Islet of Langerhans (tissue), 1 donor: ENCODE results near the gene TIAM1.

Experiments used
- FAIRE-seq: peaks from one replicate; lab custom pipeline; 2011; peaks lifted over from hg19 to GRCh38; lab: Jason Lieb, UNC

TIAM1 gene

DNA sequence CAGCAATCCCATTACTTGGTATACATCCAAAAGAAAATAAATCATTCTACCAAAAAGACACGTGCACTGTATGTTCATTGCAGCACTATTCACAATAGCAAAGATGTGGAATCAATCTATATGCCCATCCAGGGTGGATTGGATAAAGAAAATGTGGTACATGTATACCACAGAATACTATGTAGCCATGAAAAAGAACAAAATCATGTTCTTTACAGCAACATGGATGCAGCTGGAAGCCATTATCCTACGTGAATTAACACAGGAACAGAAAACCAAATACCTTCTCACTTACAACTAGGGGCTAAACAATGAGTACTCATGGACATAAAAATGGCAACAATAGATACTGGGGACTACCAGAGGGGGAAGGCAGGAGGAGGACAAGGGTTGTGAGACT lies 147.3 kb downstream of the TIAM1 start:
- no peak for FAIRE-seq

DNA sequence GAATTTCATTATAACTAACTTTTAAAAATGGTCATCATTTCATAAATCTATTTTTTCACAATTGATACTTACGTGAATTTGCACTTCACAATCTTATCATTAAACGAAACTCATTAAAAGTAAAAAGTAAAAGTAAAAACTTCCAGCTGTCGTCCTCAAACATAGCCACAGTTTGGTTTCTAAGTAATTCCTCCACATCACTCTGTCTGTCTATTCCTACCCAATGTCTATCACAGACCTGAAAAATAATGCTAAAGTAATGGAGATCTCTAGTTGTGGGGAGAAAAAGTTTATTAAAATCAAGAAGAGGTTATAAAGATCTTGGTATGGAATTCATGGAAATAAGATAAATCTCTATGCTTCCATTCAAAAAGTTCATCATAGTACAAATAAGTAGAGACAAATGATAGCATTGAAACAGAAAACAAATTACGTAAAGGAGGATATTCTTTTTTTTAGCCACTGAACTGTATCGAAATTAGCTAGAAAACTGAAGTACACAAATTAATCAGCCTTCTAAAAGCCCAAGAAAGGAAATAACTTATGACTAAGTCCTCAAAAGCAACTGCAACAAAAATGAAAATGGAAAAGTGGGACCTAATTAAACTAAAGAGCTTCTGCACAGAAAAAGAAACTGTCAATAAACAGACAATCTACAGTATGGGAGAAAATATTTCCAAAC lies 148.6 kb downstream of the TIAM1 start:
- no peak for FAIRE-seq

DNA sequence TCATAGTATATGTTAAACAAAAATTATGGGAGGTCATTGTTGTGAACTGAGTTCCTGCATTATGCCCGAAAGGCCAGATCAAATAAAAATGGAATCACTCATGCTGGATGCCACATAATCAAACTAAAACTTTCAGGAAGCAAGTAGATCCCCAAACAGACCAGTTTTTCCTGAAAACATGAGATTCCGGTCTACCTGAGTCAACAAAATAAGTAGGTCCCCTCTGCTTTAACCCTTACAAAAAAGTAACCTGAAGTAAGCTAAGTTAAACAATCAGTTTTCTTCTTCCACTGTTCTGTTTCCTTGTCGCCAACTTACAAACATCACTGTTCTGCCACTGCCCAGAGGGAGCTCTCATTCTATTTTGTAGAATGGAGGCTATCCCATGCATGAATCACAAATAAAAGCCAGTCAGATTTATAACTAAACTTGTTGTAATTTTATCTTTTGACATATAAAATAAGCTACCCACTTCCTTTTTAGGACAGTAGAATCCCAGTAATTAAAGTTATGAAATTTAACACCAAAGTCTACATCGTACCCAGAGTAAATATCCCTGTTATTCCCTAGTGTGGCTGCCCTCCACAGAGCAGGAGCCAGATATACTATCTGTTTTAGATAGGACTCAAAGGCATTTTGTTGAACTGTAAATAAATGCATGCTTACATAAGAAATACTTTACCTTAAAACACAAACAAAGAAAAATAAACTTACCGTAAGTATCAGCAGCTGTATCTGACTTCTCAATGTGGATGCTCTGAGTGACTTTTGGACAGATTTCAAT lies 149.4 kb downstream of the TIAM1 start:
- FAIRE-seq, result no peak

DNA sequence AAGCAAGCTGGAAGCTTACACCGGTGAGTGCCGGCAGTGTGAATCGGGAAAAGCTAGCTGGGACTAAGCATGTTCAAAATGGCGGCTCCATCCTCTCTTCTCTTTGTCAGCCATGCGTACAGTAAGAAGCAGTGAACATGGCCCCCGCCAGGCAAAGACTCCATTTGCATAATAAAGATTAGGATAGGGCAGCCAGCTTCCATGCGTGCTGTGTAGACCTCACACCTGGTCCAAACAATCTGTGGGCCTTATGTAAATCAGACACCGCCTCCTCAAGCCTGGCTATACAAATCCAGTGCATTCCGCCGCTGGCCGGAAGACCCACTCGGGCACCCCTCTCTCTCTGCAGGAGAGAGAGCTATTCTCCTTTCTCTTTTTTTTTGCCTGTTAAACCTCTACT lies 150.3 kb downstream of the TIAM1 start:
- FAIRE-seq, result no peak

DNA sequence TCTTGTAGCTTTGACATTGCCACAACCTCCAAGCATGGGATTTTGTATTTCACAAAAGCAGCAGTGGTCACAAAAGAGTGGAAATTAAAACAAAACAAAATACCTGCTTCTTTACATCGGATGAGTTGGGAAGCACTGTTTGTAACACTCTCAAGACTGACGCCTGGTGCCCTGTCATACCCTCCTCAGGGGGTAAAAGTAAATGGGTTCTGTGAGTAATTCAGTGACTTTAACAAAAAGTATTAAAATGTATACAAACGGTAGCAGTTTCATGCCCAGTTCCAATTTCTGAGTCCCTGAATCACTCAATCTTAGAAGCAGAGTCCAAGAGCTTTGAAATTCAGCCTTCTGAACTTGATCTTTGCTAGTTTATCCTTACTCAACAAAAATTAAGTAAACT lies 152.5 kb downstream of the TIAM1 start:
- no peak for FAIRE-seq

DNA sequence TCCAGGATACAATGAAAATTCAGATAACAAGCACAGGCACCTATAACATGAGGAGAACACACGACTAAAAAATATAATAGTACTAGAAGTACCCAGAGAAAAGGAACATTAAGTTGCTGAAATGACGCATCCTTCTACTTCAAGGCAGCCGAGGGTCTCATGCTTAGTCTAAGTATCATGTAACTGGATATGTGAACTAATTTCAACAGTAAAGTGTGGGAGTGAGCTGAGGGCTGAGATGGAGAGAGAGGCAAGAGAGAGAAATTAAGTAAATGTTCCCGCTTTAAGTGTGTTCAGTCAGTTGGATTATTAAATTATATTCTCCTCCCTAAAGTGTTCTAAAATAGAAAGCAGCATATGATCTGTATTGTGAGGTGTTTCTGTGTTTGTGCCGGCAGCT lies 153.5 kb downstream of the TIAM1 start:
- no peak for FAIRE-seq

DNA sequence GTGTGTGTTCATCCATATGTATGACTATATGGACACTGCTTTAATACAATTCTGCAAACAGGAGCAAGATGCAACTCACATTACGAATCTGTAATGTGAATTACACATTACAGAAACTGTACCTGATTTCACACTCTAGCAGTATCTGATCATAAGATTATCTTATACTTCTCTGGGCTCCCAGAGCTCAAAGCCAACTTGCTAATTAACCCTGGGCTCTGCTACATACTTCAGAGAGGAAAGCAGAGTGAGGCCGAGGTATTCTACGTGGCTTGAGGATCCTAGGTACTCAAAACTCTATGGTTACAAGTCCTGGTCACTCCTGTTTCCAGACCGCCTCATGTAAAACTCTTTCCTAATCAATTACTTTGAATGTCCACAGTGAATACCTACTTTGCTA lies 156.6 kb downstream of the TIAM1 start:
- no peak for FAIRE-seq

DNA sequence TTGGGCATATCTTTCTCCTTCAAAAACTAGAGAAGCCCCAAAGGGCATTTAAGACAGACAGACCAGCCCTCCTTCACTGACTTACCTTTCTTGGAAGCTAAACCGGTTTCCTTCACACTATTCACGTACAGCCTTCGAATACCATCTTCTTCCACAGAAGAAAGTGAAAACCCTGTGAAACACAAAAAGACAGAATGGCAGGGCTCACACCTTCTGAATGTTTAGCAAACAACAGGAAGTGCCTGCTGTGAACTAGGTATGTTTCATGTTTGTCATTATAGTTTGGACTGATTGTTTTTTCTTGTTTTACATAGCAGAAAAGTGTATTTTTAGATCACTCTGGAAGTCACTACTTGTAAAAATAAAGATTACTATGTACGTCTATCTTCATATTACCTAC lies 157.1 kb downstream of the TIAM1 start:
- no peak for FAIRE-seq

DNA sequence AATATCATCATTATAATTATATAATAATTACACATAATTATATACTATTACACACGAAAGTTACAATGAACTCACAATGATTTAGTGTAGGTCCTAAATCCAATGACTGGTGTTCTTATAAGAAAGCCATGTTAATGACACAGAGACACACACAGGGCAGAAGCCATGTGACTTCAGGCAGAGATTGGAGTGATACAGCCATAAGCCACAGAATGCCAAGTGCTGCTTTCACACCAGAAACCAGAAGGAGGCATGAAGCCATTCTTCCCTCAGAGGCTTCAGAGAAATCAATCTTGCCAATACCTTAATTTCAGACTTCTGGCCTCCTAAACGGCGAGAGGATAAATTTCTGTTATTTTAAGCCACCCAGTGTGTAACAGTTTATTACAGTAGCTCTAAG lies 158.4 kb downstream of the TIAM1 start:
- no peak for FAIRE-seq

DNA sequence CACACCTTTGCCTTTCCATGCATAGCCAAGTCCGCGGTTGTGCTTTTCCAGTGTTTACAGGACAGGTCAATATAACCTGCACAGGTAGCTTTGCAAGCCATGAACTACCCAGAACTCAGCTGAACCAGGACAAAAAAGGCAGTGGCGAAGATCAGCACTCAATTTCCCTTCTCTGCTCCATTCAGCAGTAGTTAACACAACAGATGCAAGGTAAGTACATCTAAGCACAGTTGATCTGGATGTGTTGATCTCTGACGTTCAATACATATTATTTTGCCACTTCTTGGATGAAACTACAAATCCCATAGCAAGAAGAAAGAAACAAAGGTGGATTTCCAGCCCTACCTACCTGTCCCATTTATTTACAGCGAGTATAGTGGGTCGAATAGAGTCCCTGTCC lies 159.2 kb downstream of the TIAM1 start:
- FAIRE-seq, result no peak

DNA sequence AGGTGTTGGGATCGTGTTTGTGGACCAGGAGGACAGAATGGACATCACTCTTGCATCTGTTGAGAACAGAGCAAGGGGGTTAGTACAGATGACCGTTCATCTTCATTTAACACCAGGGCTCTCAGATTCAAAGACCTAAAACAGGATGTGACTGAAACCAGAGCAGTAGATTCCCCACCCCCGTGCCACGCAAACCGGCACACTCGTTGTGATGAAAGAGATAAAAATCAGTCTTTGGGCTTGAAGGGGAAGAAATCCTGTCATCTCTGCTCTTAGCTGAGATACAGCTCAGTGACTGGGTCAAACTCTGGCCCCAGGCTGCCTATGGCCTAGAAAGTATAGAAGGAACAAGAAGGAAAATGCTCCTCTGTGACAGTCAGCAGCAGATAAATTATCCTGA lies 159.6 kb downstream of the TIAM1 start:
- FAIRE-seq, result no peak

DNA sequence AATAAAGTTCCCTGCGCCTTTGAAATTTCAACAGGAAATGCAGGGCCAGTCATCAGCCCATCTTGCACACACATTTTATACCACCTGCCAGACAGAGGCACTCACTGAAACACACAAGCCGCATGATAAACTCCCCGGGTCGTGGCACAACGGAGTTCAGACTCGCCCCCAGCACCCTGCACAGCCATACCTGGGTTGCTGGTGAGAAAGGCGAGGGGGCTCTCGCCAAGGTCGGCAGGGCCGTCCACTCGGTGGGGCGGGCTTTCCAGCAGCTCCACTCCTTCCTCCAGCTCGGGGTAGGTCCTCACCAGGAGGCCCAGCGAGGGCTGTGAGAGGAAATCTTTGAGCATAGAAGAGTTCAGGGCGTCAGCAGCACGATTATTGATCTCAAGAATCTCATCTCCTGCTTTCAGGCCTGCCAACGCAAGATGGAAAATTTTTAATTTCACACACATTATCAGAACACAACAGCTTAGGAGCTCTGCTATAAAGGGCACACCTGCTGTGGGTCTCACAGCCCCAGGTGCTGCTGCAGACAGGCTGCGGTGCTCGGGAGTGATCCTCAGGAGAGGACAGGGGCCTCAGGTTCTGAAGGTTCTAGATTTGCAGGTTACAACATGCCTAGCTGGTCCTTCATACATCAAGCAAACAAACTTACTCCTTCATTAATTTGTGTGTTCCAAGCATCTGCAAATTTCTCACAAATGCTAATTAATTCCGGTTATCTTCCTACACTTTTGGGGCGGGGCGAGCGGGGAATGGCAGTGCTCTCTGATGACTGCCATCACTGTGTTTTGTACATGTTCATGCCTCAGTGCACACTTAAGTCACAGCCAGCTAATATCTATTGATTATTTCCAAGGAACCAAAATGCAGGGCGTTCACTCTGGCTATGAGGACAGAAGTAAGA lies 161.6 kb downstream of the TIAM1 start:
- no peak for FAIRE-seq

DNA sequence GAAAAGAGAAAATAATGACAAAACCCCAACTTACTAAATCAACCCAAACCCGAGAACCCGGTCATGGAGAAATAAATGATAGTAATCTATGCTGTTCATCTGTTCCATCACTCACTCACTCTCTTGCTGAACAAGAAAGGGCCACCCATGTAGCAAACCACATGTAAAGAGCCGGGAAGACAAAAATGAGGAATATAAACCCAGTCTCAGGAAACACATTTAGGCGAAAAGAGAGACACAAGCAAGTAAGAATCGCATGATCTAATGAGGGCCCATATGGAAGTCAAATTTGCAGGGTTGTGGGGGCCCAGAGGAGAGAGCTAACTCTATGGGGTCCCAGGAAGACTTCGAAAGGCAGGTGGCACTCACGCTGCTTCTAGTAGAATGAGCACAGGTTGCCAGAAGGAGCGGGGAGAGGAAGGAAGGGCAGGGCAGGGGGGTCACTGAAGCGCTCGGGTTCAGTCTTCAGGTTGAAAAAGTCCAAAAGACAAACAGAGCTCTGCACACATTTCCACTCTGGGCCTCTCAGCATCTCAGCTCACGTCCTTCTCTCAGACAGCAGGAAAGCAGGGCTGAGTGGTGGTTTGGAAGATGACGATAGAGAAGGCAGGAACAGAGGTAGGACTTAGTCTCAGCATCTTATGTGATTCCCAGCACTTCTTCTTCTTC lies 162.8 kb downstream of the TIAM1 start:
- no peak for FAIRE-seq

DNA sequence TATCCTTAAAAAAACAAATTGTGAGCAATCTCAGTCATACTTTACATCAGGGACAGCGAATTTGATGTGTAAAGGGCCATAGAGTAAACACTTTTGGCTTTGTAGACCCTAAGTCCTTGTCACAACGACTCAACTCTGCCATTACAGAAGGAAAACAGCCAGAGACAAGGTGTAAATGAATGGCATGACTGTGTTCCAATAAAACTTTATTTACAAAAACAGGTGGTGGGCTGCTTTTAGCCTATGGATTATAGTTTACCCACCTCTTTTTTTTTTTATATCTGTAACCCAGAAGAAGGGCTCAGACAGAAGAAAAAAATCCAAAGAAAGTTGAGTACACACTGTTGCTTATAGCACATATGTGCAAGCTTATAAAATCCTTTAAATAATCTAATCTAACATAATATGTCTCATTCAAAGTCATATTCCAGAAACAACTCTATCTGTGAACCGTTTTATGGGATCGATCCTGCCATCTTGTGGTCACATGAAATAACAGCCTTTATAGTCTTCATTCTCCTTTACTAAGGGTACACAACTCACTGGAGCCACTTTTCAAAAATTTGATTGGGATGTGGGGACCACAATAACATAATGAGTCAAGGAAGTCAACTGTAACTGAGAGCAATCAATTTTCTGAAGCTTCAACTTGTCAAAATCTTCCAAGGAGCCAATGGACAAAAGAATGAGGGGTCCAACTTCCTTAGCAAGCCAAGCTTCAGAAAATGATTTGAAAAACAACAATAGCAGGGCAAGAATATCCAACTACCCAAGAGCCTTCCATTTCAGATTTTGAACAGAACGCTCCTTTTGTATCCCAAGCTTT lies 163.6 kb downstream of the TIAM1 start:
- FAIRE-seq, result peak; percentile 98

DNA sequence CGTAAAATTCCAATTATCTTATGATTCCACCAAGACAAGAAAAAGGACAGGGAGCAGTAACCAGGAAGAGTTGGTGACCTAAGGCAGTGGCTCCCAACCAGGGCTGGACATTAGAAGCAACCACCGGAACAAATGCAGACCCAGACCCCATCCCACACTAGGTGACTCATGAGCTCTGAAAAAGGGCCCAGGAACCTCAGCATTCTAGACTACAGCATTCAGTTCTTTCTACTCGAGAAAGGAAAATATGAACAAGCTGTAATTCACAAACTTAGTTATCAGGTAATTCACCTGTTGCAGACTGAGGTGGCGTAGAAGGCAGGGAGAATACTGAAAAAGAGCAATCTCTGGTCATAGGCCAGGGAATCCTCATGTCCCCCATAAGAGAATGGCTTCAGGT lies 167.3 kb downstream of the TIAM1 start:
- FAIRE-seq, result no peak

DNA sequence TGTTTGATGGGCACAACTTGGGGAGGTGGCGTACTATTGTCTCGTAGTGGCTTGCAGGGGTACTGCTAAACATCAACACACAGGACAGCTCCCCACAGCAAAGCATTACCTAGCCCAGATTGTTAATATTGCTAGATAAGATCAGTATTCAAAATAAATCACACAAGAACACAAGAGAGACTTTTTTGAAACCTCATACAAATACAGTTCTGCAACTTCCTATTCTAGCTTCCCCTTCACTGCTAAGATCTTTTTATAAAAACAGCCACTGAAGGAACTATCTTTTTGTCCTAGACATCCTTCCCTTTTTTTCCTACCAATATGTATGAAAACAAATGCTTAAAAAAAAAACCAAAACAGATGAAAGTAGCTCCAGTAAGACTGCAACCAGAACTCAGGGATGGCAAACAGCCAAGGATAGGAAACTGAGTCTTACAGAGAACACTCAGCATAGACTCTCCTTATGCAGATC lies 167.9 kb downstream of the TIAM1 start:
- no peak for FAIRE-seq

DNA sequence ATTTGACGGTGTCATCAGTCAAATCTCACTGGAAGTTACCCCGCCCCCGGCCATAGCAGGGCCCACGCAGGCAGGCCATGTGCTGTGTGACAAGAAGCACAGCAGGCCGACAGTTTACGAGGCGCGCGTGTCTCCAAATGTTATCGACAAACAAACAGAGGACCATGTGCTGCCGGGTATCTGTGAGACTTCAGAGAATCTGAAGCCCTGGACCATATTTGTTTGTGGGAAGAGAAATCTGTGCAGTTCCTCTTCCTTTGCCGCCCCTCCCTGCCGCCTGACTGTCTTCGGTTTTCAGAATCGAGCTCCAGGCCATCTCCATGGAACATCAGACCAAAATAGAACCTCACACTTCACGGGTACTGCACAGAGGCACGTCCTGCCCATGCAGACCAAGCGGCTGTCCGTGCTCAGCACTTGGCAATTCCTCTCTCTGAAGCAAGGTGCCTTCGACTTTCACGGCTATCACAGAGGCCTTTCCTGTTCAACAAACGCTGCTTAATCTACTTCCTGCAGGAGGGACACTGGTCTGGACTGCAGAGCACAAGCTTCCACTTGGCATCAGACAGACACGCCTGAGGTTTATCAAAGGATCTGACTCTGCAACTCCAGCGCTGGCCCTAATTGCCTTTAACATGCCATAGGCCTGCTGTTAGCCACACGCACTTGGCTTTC lies 170.0 kb downstream of the TIAM1 start:
- no peak for FAIRE-seq

DNA sequence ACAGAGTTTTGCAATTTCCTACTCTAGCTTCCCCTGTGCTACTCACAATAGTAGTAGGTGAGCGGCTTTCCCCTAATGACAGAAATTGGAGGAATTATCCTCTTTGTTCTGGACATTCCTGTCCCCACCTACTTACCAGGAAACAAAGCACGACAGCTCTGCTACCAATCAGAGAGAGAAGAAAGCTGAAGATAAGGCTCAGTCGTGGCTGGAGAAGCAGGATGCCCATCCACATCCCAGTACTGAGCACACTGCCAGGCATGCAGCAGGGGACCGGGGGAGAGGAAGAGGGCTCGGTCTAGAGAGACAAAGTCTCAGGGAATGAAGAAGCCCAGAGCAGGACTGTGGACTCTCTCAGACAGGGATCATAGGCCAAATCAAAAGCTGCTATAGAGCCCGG lies 171.7 kb downstream of the TIAM1 start:
- no peak for FAIRE-seq

DNA sequence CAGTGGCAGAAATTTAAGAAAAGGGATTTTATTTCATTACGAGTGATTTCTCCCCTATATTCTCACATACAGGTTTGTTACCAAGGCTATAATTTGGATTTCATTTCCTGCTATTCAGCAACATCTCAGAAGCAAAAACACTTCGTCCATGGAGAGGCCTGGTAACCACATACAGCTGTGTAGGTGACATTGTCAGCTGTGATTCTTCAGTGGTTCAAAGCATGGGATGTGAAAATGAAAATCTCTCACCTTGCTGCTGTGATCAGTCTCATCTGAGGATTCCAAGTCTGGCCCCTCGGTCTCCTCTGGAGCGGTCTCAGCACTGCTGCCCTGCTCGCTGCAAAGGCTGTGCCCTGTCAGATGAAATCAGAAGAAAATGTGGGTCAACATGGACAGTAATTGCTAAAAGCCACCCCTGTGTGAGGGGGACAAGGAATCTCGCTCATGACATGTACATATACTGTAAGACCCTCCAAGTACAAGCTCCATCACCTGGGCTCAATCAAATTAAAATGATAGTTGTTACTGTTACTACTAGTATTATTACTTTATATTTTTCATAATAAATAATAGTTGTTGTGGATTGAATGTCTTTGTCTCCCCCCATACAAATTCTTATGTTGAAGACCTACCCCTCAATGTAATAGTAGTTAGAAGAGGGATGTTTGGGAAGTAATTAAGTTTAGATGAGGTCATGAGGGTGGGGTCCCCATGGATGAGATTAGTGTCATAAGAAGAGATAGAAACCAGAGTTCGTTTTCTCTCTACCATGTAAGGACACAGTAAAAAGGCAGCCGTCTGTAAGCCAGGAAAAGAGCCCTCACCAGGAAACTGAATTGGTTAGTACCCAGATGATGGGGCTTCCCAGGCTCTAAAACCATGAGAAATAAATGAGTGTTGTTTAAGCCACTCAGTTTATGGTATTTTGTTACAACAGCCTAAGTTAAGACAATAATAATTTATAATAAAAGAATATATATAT lies 179.1 kb downstream of the TIAM1 start:
- no peak for FAIRE-seq

DNA sequence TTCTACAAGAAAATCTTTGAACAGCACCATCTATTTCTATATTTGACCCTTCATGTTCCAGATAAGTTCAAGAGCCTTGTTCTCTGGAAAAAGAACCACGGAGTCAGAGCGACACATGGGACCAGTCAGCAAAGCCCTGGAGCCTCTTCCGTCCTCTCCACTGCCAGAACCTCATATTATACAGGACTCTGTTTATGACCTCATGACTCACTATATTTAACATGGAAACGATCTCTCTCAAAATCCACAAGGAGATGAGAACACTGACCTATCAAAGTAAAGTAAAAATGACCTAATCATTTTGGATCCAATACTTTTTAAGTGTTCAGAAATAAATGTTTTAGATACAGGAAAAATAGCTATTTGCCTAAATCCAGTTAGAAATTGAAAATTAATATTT lies 181.2 kb downstream of the TIAM1 start:
- no peak for FAIRE-seq
